ES-I3 (cell line): Measurements from ENCODE around the gene SNF8.

Experiments
- H3K36me3 ChIP-seq: 2 replicates; pipeline ENCODE4 v1.6.1; 2013; ENCODE audit warnings: mild to moderate bottlenecking, low read length, control low read depth, moderate library complexity; ENCODE audit not compliant: insufficient read depth
- H3K4me1 ChIP-seq: 2 replicates; pipeline ENCODE4 v1.6.1; 2013; ENCODE audit warnings: mild to moderate bottlenecking, control low read depth, low read length; ENCODE audit not compliant: insufficient read depth
- H3K9ac ChIP-seq: 2 replicates; pipeline ENCODE4 v1.6.1; 2013; ENCODE audit warnings: low read depth, mild to moderate bottlenecking, low read length, moderate library complexity
- H3K9me3 ChIP-seq: 2 replicates; pipeline ENCODE4 v1.6.1; 2013; ENCODE audit warnings: mild to moderate bottlenecking, low read length, moderate library complexity; ENCODE audit not compliant: control insufficient read depth, insufficient read depth

SNF8 gene

DNA sequence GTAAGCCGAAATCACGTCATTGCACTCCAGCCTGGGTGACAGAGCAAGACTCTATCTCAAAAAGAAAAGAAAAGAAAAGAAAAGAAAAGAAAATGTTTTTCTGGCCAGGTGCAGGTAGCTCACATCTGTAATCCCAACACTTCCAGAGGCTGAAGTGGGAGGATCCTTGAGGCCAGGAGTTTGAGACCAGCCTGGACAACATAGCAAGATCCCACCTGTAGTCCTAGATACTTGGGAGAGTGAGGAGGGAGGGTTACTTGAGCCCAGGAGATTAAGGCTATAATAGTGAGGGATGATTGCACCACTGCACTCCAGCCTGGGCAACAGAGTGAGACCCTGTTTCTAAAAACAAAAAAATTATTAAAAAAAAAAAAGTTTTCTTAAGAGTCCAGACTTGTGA is 54.6 kb downstream of the SNF8 start:
- Histone ChIP-seq H3K36me3 (0 out of 2 replicates have a peak, but pooled peaks cover 3% of the 10 kb centered on the region), H3K9me3 (no peaks in the 10 kb centered on the region), H3K4me1 (peaks cover 8% of the 10 kb centered on the region), H3K9ac (no peak overlapping the region)

DNA sequence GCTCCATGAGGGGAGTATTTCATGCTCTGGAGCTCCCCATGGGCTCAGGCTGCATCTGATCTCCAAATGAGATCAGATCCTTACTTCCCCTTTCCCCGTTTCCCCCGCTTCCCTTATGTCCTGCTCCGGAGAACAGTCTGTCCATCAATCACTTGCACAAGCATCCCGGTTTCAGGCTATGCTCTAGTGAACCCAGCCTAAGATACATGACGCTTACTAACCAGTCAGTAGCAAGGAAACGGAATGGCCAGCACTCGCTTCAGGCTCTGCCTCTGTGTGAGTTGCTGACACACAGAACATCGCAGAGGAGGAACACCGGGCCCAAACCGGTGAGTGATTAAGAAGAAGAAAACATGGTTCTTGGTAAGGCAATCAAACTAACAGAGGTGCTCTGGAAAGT is 61.5 kb downstream of the SNF8 start:
- H3K9me3 ChIP-seq: no peaks in the 10 kb centered on the region
- peaks cover 11% of the 10 kb centered on the region for H3K4me1 ChIP-seq
- H3K36me3 ChIP-seq: no peaks in the 10 kb centered on the region
- H3K9ac ChIP-seq: no peak overlapping the region

DNA sequence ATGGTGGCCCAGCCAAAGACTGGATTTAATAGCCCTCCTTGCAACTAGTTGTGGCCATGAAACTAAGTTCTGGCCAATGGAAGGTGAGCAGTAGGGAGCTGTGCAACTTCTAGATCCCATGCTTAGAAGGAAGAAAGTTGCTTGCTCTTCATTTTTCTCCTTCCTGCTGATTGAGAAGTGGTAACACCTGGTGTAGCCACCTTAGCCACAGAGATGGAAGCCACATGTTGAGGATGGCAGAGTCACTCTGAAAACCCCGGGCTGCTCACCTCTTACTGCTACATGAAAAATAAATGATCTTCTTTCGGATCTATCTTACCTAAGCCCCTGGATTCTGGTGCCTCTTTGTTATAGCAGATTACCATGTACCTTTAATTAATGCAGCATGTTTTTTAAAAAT is 62.4 kb downstream of the SNF8 start:
- Histone ChIP-seq H3K9me3 (no peaks in the 10 kb centered on the region), H3K9ac (no peak overlapping the region), H3K36me3 (no peaks in the 10 kb centered on the region), H3K4me1 (peaks cover 11% of the 10 kb centered on the region)
